B cell (primary cell): ENCODE measurements around the gene ARHGEF17.

ENCODE experiments used
- CTCF ChIP-seq: fragments of 200-600 bp; IDR thresholded peaks from one replicate; pipeline ENCODE4 v1.8.0; 2022; ENCODE audit warnings: antibody characterized with exemption, mild to moderate bottlenecking
- EZH2 ChIP-seq: IDR thresholded peaks from 2 replicates; pipeline ENCODE4 v1.6.1; 2012; ENCODE audit warnings: borderline replicate concordance, low read depth, mild to moderate bottlenecking, moderate library complexity, low read length; ENCODE audit not compliant: insufficient read depth, poor library complexity, severe bottlenecking

DNA sequence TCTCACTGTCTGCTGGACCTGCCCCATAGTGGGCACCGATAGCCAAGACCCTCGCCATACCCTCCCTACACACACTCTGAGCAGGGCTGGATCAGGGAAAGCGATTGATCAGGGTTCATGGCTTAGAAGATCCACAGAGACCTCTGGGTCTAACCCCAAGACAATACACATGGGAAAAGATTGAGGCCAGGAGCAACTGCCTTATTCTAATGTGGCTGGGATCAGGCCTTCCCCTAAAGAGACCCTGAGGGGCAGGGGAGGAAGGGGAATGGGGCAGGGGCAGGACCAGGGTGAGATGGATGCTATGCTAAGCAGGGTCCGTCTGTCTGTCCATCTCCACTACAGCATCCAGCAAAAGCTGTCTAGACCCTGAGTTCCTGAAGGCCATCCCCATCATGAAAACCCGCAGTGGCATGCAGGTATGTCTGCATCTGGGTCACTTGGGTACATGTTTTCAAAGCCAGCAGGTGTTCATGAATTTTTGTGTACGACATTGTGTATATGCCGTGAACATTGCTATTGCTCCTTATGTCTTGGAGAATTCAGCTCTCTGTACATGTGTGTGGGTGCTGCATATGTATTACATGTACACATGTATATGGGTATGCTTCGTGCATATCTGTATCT lies 52.8 kb downstream of the ARHGEF17 start:
- TF ChIP-seq EZH2 (no peak), CTCF (no peak)
